MM.1S (cell line): ENCODE results near the gene KIF17.

ENCODE experiments used
- DNase-seq: peaks from one replicate; pipeline ENCODE4 v3.0.0-alpha.2; 2015
- H2AFZ ChIP-seq: fragments of 300-600 bp; sonication (generic); 2 replicates; pipeline ENCODE4 v1.6.0; 2016; ENCODE audit warnings: antibody characterized with exemption, low read length
- H3F3A ChIP-seq: fragments of 300-600 bp; sonication (generic); 2 replicates; pipeline ENCODE4 v1.6.1; 2016; ENCODE audit warnings: mild to moderate bottlenecking, antibody characterized with exemption, low read length, moderate library complexity, mixed read lengths; ENCODE audit not compliant: insufficient read depth
- H3K27ac ChIP-seq: fragments of 300-600 bp; sonication (generic); 2 replicates; pipeline ENCODE4 v1.5.1; 2016; ENCODE audit warnings: mild to moderate bottlenecking, low read length
- H3K27me3 ChIP-seq: fragments of 300-600 bp; sonication (generic); replicated peaks from 2 replicates; pipeline ENCODE4 v1.6.0; 2016; ENCODE audit warnings: low read length; ENCODE audit not compliant: insufficient read depth
- H3K36me3 ChIP-seq: fragments of 300-600 bp; sonication (generic); replicated peaks from 2 replicates; pipeline ENCODE4 v1.6.1; 2016; ENCODE audit warnings: mild to moderate bottlenecking, low read length, mixed read lengths; ENCODE audit not compliant: insufficient read depth
- H3K4me1 ChIP-seq: fragments of 300-600 bp; sonication (generic); 2 replicates; pipeline ENCODE4 v1.6.1; 2016; ENCODE audit warnings: low read length, mixed read lengths
- H3K4me2 ChIP-seq: fragments of 300-600 bp; sonication (generic); 2 replicates; pipeline ENCODE4 v1.6.0; 2016; ENCODE audit warnings: low read depth, low read length
- H3K4me3 ChIP-seq: fragments of 300-600 bp; sonication (generic); 2 replicates; pipeline ENCODE4 v1.5.1; 2016; ENCODE audit warnings: low read length, mixed read lengths
- H3K79me2 ChIP-seq: fragments of 300-600 bp; sonication (generic); 2 replicates; pipeline ENCODE4 v1.6.1; 2016; ENCODE audit warnings: mixed run types, low read length, mixed read lengths
- H3K9ac ChIP-seq: fragments of 300-600 bp; sonication (generic); 2 replicates; pipeline ENCODE4 v1.6.1; 2016; ENCODE audit warnings: low read length, mixed read lengths
- H3K9me2 ChIP-seq: fragments of 300-600 bp; sonication (generic); replicated peaks from 2 replicates; pipeline ENCODE4 v1.6.1; 2016; ENCODE audit warnings: mild to moderate bottlenecking, low read length, mixed read lengths; ENCODE audit not compliant: insufficient read depth
- H3K9me3 ChIP-seq: fragments of 300-600 bp; sonication (generic); replicated peaks from 2 replicates; pipeline ENCODE4 v1.6.1; 2016; ENCODE audit warnings: mild to moderate bottlenecking, low read length, mixed read lengths; ENCODE audit not compliant: insufficient read depth
- H4K20me1 ChIP-seq: fragments of 300-600 bp; sonication (generic); 2 replicates; pipeline ENCODE4 v1.6.1; 2016; ENCODE audit warnings: mild to moderate bottlenecking, low read length, moderate library complexity, mixed read lengths; ENCODE audit not compliant: insufficient read depth
- CTCF ChIP-seq: fragments of 300-600 bp; sonication (generic); IDR thresholded peaks from 2 replicates; pipeline ENCODE4 v1.5.1; 2016; ENCODE audit warnings: antibody characterized with exemption, low read length, mixed read lengths
- EZH2 ChIP-seq: fragments of 300-600 bp; sonication (generic); optimal IDR thresholded peaks from 2 replicates; pipeline ENCODE3; 2017; ENCODE audit warnings: low read depth, mild to moderate bottlenecking, antibody characterized with exemption, low read length, mixed read lengths
- EZH2phosphoT487 ChIP-seq: fragments of 300-600 bp; sonication (generic); IDR thresholded peaks from 2 replicates; pipeline ENCODE4 v1.6.1; 2018; ENCODE audit warnings: antibody characterized with exemption, low read length

Gene KIF17

GRCh38 chr1:20721117-20722061, 3.6 kb upstream of the KIF17 start:
- Histone ChIP-seq H3F3A (no peaks in the 10 kb centered on the region), H3K4me1 (no peaks in the 10 kb centered on the region), H3K79me2 (no peaks in the 10 kb centered on the region), H3K9me2 (no peaks in the 10 kb centered on the region), H2AFZ (no peak overlapping the region), H3K4me3 (no peak overlapping the region), H3K27ac (no peak overlapping the region), H3K9me3 (no peaks in the 10 kb centered on the region), H3K27me3 (peaks cover 96% of the 10 kb centered on the region), H3K9ac (no peak overlapping the region), H3K36me3 (no peaks in the 10 kb centered on the region), H4K20me1 (no peaks in the 10 kb centered on the region), H3K4me2 (no peak overlapping the region)
- TF ChIP-seq EZH2 (no peak), CTCF (no peak), EZH2phosphoT487 (no peak)
- DNase-seq: no peak

- Histone ChIP-seq H3K4me3 (no peak overlapping the region), H3K27ac (no peak overlapping the region), H3K9me3 (no peaks in the 10 kb centered on the region), H3K36me3 (no peaks in the 10 kb centered on the region), H3K9me2 (no peaks in the 10 kb centered on the region), H4K20me1 (no peaks in the 10 kb centered on the region), H3K27me3 (peaks cover 94% of the 10 kb centered on the region), H3K9ac (no peak overlapping the region), H3F3A (no peaks in the 10 kb centered on the region), H3K4me2 (no peak overlapping the region), H2AFZ (no peak overlapping the region), H3K79me2 (no peaks in the 10 kb centered on the region), H3K4me1 (no peaks in the 10 kb centered on the region)
- TF ChIP-seq EZH2: no peak
- no peak for TF ChIP-seq EZH2phosphoT487
- no peak for TF ChIP-seq CTCF
- no peak for DNase-seq
Observed at GRCh38 chr1:20720631-20721091, 2.9 kb upstream of the KIF17 start.

DNA sequence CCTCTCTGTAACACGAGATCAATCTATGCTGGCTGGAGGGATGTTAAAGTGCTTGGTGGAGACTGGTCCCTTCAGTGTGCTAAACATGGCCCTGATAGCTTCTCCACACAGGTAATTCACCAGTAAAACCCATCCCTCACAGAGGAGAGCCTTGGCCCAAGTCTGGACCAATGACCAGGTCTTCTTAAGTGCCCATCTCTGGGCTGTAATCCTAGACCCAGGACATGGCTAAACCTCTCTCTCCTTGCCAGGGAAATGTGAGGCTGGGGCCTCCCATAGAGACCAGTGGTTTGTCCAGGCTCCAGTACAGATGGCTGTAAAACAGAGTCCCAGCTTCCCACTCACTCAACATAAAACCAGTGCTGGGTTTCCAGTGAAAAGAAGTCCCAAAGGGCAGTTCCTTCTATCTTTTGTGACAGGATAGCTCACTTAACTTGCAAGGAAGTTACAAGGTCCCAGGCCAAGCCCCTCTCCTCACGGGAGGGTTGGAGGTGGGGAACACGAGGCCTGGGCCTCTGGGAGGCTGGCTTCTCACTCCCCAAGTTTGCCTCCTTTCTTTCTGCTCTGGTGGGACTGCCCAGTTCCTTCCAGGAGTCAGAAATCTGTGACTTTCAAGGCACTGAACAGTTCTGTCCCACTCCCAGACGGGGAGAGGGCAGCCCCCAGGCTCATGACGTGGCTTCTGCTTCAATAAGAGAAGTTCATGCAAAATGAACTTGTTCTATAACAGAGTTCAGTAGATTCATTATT, 2.2 kb upstream of the KIF17 start:
- no peaks in the 10 kb centered on the region for H4K20me1 ChIP-seq
- H3K9ac ChIP-seq: no peak overlapping the region
- no peak overlapping the region for H2AFZ ChIP-seq
- no peaks in the 10 kb centered on the region for H3K9me3 ChIP-seq
- no peaks in the 10 kb centered on the region for H3K4me1 ChIP-seq
- no peaks in the 10 kb centered on the region for H3K36me3 ChIP-seq
- TF ChIP-seq EZH2 (no peak), CTCF (no peak), EZH2phosphoT487 (no peak)
- no peaks in the 10 kb centered on the region for H3F3A ChIP-seq
- no peaks in the 10 kb centered on the region for H3K79me2 ChIP-seq
- H3K27me3 ChIP-seq: peaks cover 94% of the 10 kb centered on the region
- no peaks in the 10 kb centered on the region for H3K9me2 ChIP-seq
- H3K27ac ChIP-seq: no peak overlapping the region
- no peak overlapping the region for H3K4me3 ChIP-seq
- H3K4me2 ChIP-seq: no peak overlapping the region
- DNase-seq: no peak
